GM12878 (cell line): ENCODE data around the gene CHPT1.

ENCODE experiments used
- EZH2 ChIP-seq: IDR thresholded peaks from 2 replicates; pipeline ENCODE4 v1.6.1; 2012; ENCODE audit warnings: low read depth, mild to moderate bottlenecking, control low read depth, inconsistent platforms, low read length, borderline replicate concordance; ENCODE audit not compliant: control insufficient read depth
- FOXK2 ChIP-seq: fragments of 450-650 bp; IDR thresholded peaks from 2 replicates; pipeline ENCODE4 v1.6.1; 2017; ENCODE audit warnings: mild to moderate bottlenecking, moderate library complexity
- HDGF ChIP-seq: fragments of 450-650 bp; IDR thresholded peaks from 2 replicates; pipeline ENCODE4 v1.6.1; 2016; ENCODE audit warnings: antibody characterized with exemption
- PBX3 ChIP-seq: IDR thresholded peaks from 2 replicates; pipeline ENCODE4 v1.6.1; 2011; ENCODE audit warnings: mild to moderate bottlenecking, low read depth, low read length, moderate library complexity; ENCODE audit not compliant: insufficient replicate concordance
- SIN3A ChIP-seq: IDR thresholded peaks from 2 replicates; pipeline ENCODE4 v1.6.1; 2012; ENCODE audit warnings: low read depth, low read length, improper control_type of control experiment
- SMC3 ChIP-seq: IDR thresholded peaks from 2 replicates; pipeline ENCODE4 v1.6.1; 2011; ENCODE audit warnings: low read length, improper control_type of control experiment, borderline replicate concordance
- SREBF1 ChIP-seq: IDR thresholded peaks from 2 replicates; pipeline ENCODE4 v1.6.1; 2012; ENCODE audit warnings: mild to moderate bottlenecking, low read length
- SRF ChIP-seq, 2 experiments: IDR thresholded peaks; 2 replicates each; pipeline ENCODE4 v1.6.1; 2011; ENCODE audit warnings: low read depth in 2 of 2, low read length in 2 of 2, mild to moderate bottlenecking in 1 of 2, moderate library complexity in 1 of 2
- WRNIP1 ChIP-seq: IDR thresholded peaks from 2 replicates; pipeline ENCODE4 v1.6.1; 2011; ENCODE audit warnings: low read depth, low read length, improper control_type of control experiment, borderline replicate concordance
- YY1 ChIP-seq: IDR thresholded peaks from 2 replicates; pipeline ENCODE4 v1.6.1; 2011; ENCODE audit warnings: low read depth, mild to moderate bottlenecking, low read length
- TF ChIP-seq, protein P1 (sequence below), 3 experiments: IDR thresholded peaks in 2 of 3; conservative IDR thresholded peaks in 1 of 3; 2 replicates each; pipeline ENCODE4 v1.5.1; 2011; ENCODE audit warnings: low read depth in 3 of 3, low read length in 3 of 3, mild to moderate bottlenecking in 3 of 3, control low read depth in 2 of 3, moderate library complexity in 2 of 3, inconsistent platforms in 1 of 3, mixed read lengths in 1 of 3; ENCODE audit not compliant: control insufficient read depth in 2 of 3, insufficient read depth in 1 of 3; ENCODE audit errors: extremely low read depth in 1 of 3
- TF ChIP-seq, protein P2 (sequence below): fragments of 450-650 bp; IDR thresholded peaks from 2 replicates; pipeline ENCODE4 v1.6.1; 2017; ENCODE audit warnings: mild to moderate bottlenecking

DNA sequence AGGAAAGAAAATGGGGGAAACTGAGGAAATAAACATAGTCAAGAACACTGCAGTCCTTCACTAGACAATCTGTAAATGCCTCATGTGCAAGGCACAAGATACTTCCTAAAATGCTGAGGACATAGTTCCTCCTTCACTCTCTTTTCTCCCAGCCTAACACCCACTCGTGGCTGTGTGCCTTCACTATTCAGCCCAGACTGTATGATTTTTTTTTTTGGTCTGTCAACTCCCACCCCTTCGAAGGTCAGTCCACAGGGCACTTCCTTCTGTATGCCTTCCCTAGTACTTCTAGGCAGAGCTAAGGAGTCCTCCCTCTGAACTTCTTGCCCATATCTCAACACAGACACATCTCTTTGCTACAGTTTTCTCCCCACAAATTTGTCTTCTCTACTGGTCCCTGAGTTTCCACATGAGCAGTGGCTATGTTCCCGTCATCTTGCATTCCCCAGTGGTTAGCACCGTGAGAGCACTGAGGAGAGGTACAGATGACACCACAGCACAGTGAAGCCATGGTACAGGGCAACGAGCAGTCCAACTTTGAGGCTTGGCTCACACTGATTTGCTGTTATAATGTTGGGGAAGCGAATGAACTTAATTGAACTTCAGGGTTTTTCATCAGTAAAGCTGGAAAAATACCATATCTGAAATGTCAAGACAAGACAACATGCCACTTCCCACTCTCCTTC lies 65.9 kb downstream of the CHPT1 start:
- TF ChIP-seq SRF (IDR thresholded peaks at IDR 0.05; ENCODE audit: low read depth in 2 of 2, low read length in 2 of 2) (no peak), SMC3 (no peak), YY1 (no peak), FOXK2 (no peak), SIN3A (no peak), SREBF1 (no peak), EZH2 (no peak), WRNIP1 (no peak), PBX3 (no peak), HDGF (no peak)
- TF ChIP-seq, protein P1, sequence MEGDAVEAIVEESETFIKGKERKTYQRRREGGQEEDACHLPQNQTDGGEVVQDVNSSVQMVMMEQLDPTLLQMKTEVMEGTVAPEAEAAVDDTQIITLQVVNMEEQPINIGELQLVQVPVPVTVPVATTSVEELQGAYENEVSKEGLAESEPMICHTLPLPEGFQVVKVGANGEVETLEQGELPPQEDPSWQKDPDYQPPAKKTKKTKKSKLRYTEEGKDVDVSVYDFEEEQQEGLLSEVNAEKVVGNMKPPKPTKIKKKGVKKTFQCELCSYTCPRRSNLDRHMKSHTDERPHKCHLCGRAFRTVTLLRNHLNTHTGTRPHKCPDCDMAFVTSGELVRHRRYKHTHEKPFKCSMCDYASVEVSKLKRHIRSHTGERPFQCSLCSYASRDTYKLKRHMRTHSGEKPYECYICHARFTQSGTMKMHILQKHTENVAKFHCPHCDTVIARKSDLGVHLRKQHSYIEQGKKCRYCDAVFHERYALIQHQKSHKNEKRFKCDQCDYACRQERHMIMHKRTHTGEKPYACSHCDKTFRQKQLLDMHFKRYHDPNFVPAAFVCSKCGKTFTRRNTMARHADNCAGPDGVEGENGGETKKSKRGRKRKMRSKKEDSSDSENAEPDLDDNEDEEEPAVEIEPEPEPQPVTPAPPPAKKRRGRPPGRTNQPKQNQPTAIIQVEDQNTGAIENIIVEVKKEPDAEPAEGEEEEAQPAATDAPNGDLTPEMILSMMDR (IDR thresholded peaks at IDR 0.05 in 2 of 3, conservative IDR thresholded peaks at IDR 0.05 in 1 of 3; ENCODE audit: control insufficient read depth in 2 of 3, extremely low read depth in 1 of 3, insufficient read depth in 1 of 3, low read depth in 3 of 3, low read length in 3 of 3), result no peak
- TF ChIP-seq, protein P2, sequence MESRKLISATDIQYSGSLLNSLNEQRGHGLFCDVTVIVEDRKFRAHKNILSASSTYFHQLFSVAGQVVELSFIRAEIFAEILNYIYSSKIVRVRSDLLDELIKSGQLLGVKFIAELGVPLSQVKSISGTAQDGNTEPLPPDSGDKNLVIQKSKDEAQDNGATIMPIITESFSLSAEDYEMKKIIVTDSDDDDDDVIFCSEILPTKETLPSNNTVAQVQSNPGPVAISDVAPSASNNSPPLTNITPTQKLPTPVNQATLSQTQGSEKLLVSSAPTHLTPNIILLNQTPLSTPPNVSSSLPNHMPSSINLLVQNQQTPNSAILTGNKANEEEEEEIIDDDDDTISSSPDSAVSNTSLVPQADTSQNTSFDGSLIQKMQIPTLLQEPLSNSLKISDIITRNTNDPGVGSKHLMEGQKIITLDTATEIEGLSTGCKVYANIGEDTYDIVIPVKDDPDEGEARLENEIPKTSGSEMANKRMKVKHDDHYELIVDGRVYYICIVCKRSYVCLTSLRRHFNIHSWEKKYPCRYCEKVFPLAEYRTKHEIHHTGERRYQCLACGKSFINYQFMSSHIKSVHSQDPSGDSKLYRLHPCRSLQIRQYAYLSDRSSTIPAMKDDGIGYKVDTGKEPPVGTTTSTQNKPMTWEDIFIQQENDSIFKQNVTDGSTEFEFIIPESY, result no peak
